Measurements from ENCODE around the gene SELENOM.
"Not testable (repeated sequence)": the region's sequence is repeated elsewhere in the genome, so short reads cannot be mapped to it uniquely, and the experiment has no call there.

The SELENOM gene

DNA sequence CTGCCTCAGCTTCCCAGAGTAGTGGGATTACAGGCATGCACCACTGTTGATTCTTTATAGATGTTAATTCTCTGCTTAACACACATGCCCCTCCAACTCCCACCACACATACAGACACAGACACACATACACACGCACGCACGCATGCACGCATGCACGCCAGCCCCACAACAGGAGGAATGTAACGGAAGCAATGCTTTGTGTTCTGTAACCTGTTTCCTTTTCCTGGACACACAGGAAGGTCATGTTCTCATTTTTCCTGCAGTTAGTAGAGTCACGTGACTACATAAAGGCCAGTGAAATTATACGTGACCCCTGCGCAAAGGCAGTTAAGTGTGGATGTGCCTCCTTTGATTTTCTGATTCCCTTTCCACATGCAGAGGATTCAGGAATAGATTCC is 34.2 kb downstream of the SELENOM start:
- not testable (repeated sequence) for H2AFZ ChIP-seq (ENCODE audit: low read length); H3K4me3 ChIP-seq (ENCODE audit: low read length); H3K9me3 ChIP-seq (replicated peaks; ENCODE audit: insufficient read depth, low read length); H3K4me2 ChIP-seq (ENCODE audit: low read depth, low read length); H3K9me2 ChIP-seq (replicated peaks; ENCODE audit: insufficient read depth, low read length); H4K20me1 ChIP-seq (ENCODE audit: insufficient read depth, low read length); H3K36me3 ChIP-seq (replicated peaks; ENCODE audit: insufficient read depth, low read length); H3K79me2 ChIP-seq (ENCODE audit: low read length); H3F3A ChIP-seq (ENCODE audit: insufficient read depth, low read length); H3K9ac ChIP-seq (ENCODE audit: low read length); H3K4me1 ChIP-seq (ENCODE audit: low read length); H3K27me3 ChIP-seq (replicated peaks; ENCODE audit: insufficient read depth, low read length); DNase-seq; H3K27ac ChIP-seq (ENCODE audit: low read length)

DNA sequence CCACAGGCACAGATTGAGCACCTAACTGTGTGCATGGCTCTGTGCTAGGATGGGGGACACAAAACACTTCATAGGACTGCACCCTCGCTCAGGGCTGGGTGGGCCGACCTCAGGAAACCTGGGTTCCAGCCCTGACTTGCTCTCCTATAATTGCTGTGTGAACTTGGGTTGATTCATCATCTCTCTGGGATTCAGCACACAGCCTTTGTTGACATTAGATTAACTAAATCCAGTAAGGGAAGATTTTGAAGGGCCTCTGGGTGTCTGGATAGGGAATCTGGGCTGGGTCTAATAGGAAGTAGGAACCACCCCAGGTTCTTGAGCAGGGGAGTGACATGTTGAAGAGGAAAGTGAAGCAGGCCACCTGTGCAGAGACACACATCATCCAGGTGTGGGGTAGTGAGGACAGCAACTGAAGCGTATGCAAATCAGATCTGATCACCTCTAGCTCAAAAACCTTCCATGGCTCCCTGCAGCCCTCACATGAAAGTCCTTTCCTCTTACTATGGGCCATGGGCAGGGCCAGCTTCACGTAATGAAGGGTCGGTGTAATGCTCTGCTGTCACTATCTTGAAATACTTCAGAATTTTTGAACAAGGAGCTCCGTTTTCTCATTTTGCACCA is 37.6 kb downstream of the SELENOM start:
- not testable (repeated sequence) for H3K79me2 ChIP-seq (ENCODE audit: low read length); DNase-seq; H3K4me3 ChIP-seq (ENCODE audit: low read length); H3K9ac ChIP-seq (ENCODE audit: low read length); H3K4me1 ChIP-seq (ENCODE audit: low read length); H3K27me3 ChIP-seq (replicated peaks; ENCODE audit: insufficient read depth, low read length); H3K36me3 ChIP-seq (replicated peaks; ENCODE audit: insufficient read depth, low read length); H3K4me2 ChIP-seq (ENCODE audit: low read depth, low read length); H2AFZ ChIP-seq (ENCODE audit: low read length); H4K20me1 ChIP-seq (ENCODE audit: insufficient read depth, low read length); H3K9me3 ChIP-seq (replicated peaks; ENCODE audit: insufficient read depth, low read length); H3K27ac ChIP-seq (ENCODE audit: low read length); H3K9me2 ChIP-seq (replicated peaks; ENCODE audit: insufficient read depth, low read length); H3F3A ChIP-seq (ENCODE audit: insufficient read depth, low read length)

DNA sequence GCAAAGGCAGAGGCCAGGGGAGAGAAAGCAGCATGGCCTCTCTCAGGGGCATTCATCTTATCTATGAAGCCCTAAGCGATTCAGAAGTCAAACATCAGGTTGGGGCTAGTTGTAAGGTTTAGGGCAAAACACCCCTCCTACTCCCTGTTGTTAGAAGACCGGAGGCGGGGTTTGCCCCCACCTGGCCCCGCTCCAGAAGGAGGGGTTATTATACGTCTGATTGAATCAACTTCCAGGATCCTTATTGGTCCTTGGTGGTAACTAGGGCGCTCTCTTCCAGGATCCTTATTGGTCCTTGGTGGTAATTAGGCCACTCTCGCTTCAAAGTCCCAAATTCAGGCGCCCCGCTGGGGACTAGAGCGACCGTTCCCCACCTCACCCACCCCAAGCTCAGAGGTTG is 38.4 kb downstream of the SELENOM start:
- Histone ChIP-seq H3K9ac (ENCODE audit: low read length) (no peak overlapping the region), H3K27ac (ENCODE audit: low read length) (no peak overlapping the region), H3K79me2 (ENCODE audit: low read length) (no peaks in the 10 kb centered on the region), H3K4me1 (ENCODE audit: low read length) (no peaks in the 10 kb centered on the region), H3F3A (ENCODE audit: insufficient read depth, low read length) (no peaks in the 10 kb centered on the region), H3K4me2 (ENCODE audit: low read depth, low read length) (no peak overlapping the region), H3K9me2 (replicated peaks; ENCODE audit: insufficient read depth, low read length) (no peaks in the 10 kb centered on the region), H4K20me1 (ENCODE audit: insufficient read depth, low read length) (no peaks in the 10 kb centered on the region), H3K9me3 (replicated peaks; ENCODE audit: insufficient read depth, low read length) (no peaks in the 10 kb centered on the region), H3K27me3 (replicated peaks; ENCODE audit: insufficient read depth, low read length) (no peaks in the 10 kb centered on the region), H3K4me3 (ENCODE audit: low read length) (no peak overlapping the region), H3K36me3 (replicated peaks; ENCODE audit: insufficient read depth, low read length) (no peaks in the 10 kb centered on the region), H2AFZ (ENCODE audit: low read length) (no peak overlapping the region)
- DNase-seq, result no peak
- TF ChIP-seq EZH2 (optimal IDR thresholded peaks at IDR 0.05; ENCODE audit: low read depth, low read length) (no peak), EZH2phosphoT487 (IDR thresholded peaks at IDR 0.05; ENCODE audit: low read length) (no peak)
- TF ChIP-seq, protein P1, sequence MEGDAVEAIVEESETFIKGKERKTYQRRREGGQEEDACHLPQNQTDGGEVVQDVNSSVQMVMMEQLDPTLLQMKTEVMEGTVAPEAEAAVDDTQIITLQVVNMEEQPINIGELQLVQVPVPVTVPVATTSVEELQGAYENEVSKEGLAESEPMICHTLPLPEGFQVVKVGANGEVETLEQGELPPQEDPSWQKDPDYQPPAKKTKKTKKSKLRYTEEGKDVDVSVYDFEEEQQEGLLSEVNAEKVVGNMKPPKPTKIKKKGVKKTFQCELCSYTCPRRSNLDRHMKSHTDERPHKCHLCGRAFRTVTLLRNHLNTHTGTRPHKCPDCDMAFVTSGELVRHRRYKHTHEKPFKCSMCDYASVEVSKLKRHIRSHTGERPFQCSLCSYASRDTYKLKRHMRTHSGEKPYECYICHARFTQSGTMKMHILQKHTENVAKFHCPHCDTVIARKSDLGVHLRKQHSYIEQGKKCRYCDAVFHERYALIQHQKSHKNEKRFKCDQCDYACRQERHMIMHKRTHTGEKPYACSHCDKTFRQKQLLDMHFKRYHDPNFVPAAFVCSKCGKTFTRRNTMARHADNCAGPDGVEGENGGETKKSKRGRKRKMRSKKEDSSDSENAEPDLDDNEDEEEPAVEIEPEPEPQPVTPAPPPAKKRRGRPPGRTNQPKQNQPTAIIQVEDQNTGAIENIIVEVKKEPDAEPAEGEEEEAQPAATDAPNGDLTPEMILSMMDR (IDR thresholded peaks at IDR 0.05; ENCODE audit: low read length), result no peak

DNA sequence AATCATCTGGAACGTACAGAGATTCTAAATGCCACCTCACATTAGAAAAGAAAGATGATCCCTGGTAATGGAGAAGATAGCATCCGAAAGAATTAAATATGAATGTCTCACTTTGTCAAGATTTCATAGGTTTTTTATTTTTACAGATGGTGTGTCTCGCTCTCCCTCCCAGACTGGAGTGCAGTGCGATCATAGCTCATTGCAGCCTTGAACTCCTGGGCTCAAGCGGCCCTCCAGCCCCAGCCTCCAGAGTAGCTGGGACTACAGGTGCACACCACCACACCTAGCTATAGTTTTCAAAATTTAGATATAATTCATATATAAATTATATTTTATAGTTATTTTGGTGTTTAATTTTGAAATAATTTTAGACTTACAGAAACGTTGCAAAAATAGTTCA is 43.0 kb downstream of the SELENOM start:
- no peaks in the 10 kb centered on the region for H3K79me2 ChIP-seq (ENCODE audit: low read length)
- no peak for DNase-seq
- no peak overlapping the region for H3K27ac ChIP-seq (ENCODE audit: low read length)
- H3K4me3 ChIP-seq (ENCODE audit: low read length), result peak overlapping the region; percentile 47
- H3K36me3 ChIP-seq (replicated peaks; ENCODE audit: insufficient read depth, low read length), result no peaks in the 10 kb centered on the region
- no peaks in the 10 kb centered on the region for H3F3A ChIP-seq (ENCODE audit: insufficient read depth, low read length)
- TF ChIP-seq, protein P1 (IDR thresholded peaks at IDR 0.05; ENCODE audit: low read length), result no peak
- TF ChIP-seq EZH2 (optimal IDR thresholded peaks at IDR 0.05; ENCODE audit: low read depth, low read length) (no peak), EZH2phosphoT487 (IDR thresholded peaks at IDR 0.05; ENCODE audit: low read length) (no peak)
- H3K9ac ChIP-seq (ENCODE audit: low read length), result no peak overlapping the region
- no peaks in the 10 kb centered on the region for H4K20me1 ChIP-seq (ENCODE audit: insufficient read depth, low read length)
- peak overlapping the region; percentile 54 for H2AFZ ChIP-seq (ENCODE audit: low read length)
- no peaks in the 10 kb centered on the region for H3K4me1 ChIP-seq (ENCODE audit: low read length)
- peak overlapping the region; percentile 10; the same call in 1 of the 2 replicates for H3K4me2 ChIP-seq (ENCODE audit: low read depth, low read length)
- no peaks in the 10 kb centered on the region for H3K9me3 ChIP-seq (replicated peaks; ENCODE audit: insufficient read depth, low read length)
- no peaks in the 10 kb centered on the region for H3K27me3 ChIP-seq (replicated peaks; ENCODE audit: insufficient read depth, low read length)
- no peaks in the 10 kb centered on the region for H3K9me2 ChIP-seq (replicated peaks; ENCODE audit: insufficient read depth, low read length)
